ENCODE results near the gene OR1J2.

OR1J2 gene

GRCh38 chr9:122551371-122551770 is 40.8 kb downstream of the OR1J2 start:
- no peak for DNase-seq (ENCODE audit: low read depth)

- no peak for DNase-seq (ENCODE audit: low read depth)
Observed at GRCh38 chr9:122552812-122553211, 42.2 kb downstream of the OR1J2 start, which contains the start of gene OR1N2. Gene OR1N2 (plus strand): TSS chr9:122553112. CDS start chr9:122553212, 100 bp downstream.

Data from stimulated activated CD8-positive, alpha-beta memory T cell treated with anti-CD3 and anti-CD28 coated beads, Interleukin-15, amount 100 ng/mL, for 1 hour (primary cell).